Subcutaneous adipose tissue (tissue), 4 donors: ENCODE data around the gene DHPS. TPM values are rescaled to one million over a fixed set of nuclear protein-coding genes. Genes with fewer than 3 reads are reported as not detected.

Experiments
- CTCF ChIP-seq: fragments of 450-650 bp; IDR thresholded peaks from one replicate; pipeline ENCODE4 v1.5.1; 2016; ENCODE audit warnings: low read depth, mild to moderate bottlenecking, control low read depth, antibody characterized with exemption, moderate library complexity
- total RNA-seq, 4 donors: library from RNA; depleted of rRNA; stranded (reverse); fragments of >200 nt; gene quantifications; one replicate each; pipeline ENCODE4 v1.1.0, GENCODE V29; 2016

The DHPS gene
- total RNA-seq, 4 donors from 2014 or later: 49.9 to 85.7 (median 75.7) TPM

- TF ChIP-seq CTCF: no peak
These were observed 24.6 kb downstream of the DHPS start for GRCh38 chr19:12656899-12657571.

- TF ChIP-seq CTCF: no peak
These were observed 26.1 kb downstream of the DHPS start for GRCh38 chr19:12655546-12655945.

- TF ChIP-seq CTCF: no peak
These were observed 29.5 kb downstream of the DHPS start for GRCh38 chr19:12652219-12652618.

GRCh38 chr19:12649941-12650340 lies 31.7 kb downstream of the DHPS start:
- TF ChIP-seq CTCF: no peak

- TF ChIP-seq CTCF: no peak
These were observed 33.6 kb downstream of the DHPS start for GRCh38 chr19:12648088-12648487.

GRCh38 chr19:12647490-12648071 lies 34.1 kb downstream of the DHPS start:
- no peak for TF ChIP-seq CTCF

GRCh38 chr19:12647047-12647446 lies 34.6 kb downstream of the DHPS start:
- no peak for TF ChIP-seq CTCF
